Stomach (tissue), 9 donors: ENCODE measurements around the gene BMX. TPM values are rescaled to one million over a fixed set of nuclear protein-coding genes. Genes with fewer than 3 reads are reported as not detected.

Source experiments
- DNase-seq, 2 donors: peaks; one replicate each; pipeline versions ENCODE4 v3.0.0 to v3.0.0-alpha.2; 2013 to 2019
- H3K27ac ChIP-seq, 5 donors: fragments of 200-600 bp in 4 of 5; sonication (generic) in 4 of 5; one replicate each; pipeline ENCODE4 v1.5.1; 2013 to 2019; ENCODE audit warnings: mild to moderate bottlenecking in 1 of 5, moderate library complexity in 1 of 5
- H3K27me3 ChIP-seq, 3 donors: fragments of 200-600 bp; sonication (generic); one replicate each; pipeline ENCODE4 v1.5.1; 2017 to 2019; ENCODE audit warnings: mixed run types in 1 of 3
- H3K36me3 ChIP-seq, 4 donors: fragments of 200-600 bp; sonication (generic); 1 replicate in 3 of 4; 2 replicates in 1 of 4; pipeline ENCODE4 v1.5.1; 2016 to 2019
- H3K4me1 ChIP-seq, 4 donors: fragments of 200-600 bp; sonication (generic); one replicate each; pipeline ENCODE4 v1.5.1; 2016 to 2019
- H3K4me3 ChIP-seq, 4 donors: fragments of 200-600 bp; sonication (generic) in 3 of 4; one replicate each; pipeline ENCODE4 v1.5.1; 2016 to 2019; ENCODE audit warnings: mild to moderate bottlenecking in 1 of 4
- H3K9me3 ChIP-seq, 4 donors: fragments of 200-600 bp; sonication (generic); one replicate each; pipeline ENCODE4 v1.5.1; 2016 to 2019
- EP300 ChIP-seq: sonication (generic); formaldehyde crosslinking; IDR thresholded peaks from one replicate; pipeline ENCODE4 v1.6.1; 2017; ENCODE audit warnings: antibody characterized with exemption
- POLR2A ChIP-seq, 4 donors: fragments of 450-650 bp; IDR thresholded peaks; one replicate each; pipeline ENCODE4 v1.6.1; 2016; ENCODE audit warnings: antibody characterized with exemption in 4 of 4, control low read depth in 2 of 4, mild to moderate bottlenecking in 1 of 4, moderate library complexity in 1 of 4
- POLR2AphosphoS5 ChIP-seq, 3 donors: sonication (generic); formaldehyde crosslinking; IDR thresholded peaks; one replicate each; pipeline ENCODE4 v1.6.1; 2016; ENCODE audit warnings: antibody characterized with exemption in 3 of 3
- WGBS, 5 donors: extraction: QIAGEN DNeasy Blood & Tissue Kit in 3 of 5; methylation state at CpG; one replicate each; pipeline versions ENCODE4 v1.1.5 to v1.1.7; 2013 to 2018; 5-methylcytosine and 5-hydroxymethylcytosine counted together
- intact Hi-C: fragments of 100-400 bp; cut with DNase I; formaldehyde crosslinking; loops from one replicate; pipeline ENCODE4 v1.15.1; 2023; ENCODE audit warnings: low total_unique reads
- polyA plus RNA-seq, 3 donors: library from polyadenylated mRNA; stranded (reverse); fragments of 200-250 nt; gene quantifications; one replicate each; pipeline ENCODE4 v1.2.3, GENCODE V29; 2013
- total RNA-seq, 5 donors: library from RNA; depleted of rRNA; stranded (reverse); fragments of >200 nt; gene quantifications; one replicate each; pipeline versions ENCODE4 v1.1.0 to v1.2.3, GENCODE V29; 2014 to 2016
- TF ChIP-seq, protein P1 (sequence below), 7 experiments: fragments of 450-650 bp in 4 of 7; fragments of 200-600 bp in 3 of 7; sonication (generic) in 3 of 7; IDR thresholded peaks; one replicate each; pipeline ENCODE4 v1.5.1; 2016 to 2019; ENCODE audit warnings: antibody characterized with exemption in 7 of 7, control low read depth in 2 of 7, mild to moderate bottlenecking in 1 of 7
- donor health status: healthy with polysubstance abuse.
- donor health status: Bipolar disorder and iron deficiency.
- donor health status: healthy.

The BMX gene
- total and polyA plus RNA-seq, 8 donors: 0.43 to 3.3 (median 0.56) TPM; not detected in 3

DNA sequence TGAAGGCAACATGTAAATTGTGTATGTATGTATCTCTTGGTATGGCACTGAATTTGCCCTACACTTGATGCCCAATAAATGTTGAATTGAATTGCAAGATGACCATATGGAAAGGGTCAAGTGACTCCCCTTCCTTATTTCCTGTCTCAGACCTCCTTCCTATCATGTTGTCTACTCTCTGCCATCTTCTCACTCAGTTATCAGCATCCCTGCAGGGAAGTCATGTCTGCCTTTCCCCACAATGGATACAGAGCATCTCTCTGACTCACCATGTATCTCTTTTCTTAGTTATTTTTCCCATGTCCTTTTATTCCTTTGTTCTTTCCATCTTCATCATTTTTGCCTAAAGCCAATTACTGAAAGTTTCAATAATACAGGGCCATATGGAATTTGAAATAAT, 22.5 kb downstream of the BMX start:
- Histone ChIP-seq H3K4me3 (no peak overlapping the region), H3K4me1 (peaks cover 0 to 7% (median 0%) of the 10 kb centered on the region in 4 donors), H3K9me3 (no peaks in the 10 kb centered on the region), H3K27me3 (peaks cover 0 to 4% (median 0%) of the 10 kb centered on the region in 3 donors), H3K27ac (no peak overlapping the region), H3K36me3 (no peaks in the 10 kb centered on the region)
- no peak for DNase-seq
- intact Hi-C loops: no loop called here
- TF ChIP-seq POLR2AphosphoS5 (IDR thresholded peaks at IDR 0.05): no peak
- TF ChIP-seq EP300: no peak
- no peak for TF ChIP-seq POLR2A (IDR thresholded peaks at IDR 0.05)
- TF ChIP-seq, protein P1, sequence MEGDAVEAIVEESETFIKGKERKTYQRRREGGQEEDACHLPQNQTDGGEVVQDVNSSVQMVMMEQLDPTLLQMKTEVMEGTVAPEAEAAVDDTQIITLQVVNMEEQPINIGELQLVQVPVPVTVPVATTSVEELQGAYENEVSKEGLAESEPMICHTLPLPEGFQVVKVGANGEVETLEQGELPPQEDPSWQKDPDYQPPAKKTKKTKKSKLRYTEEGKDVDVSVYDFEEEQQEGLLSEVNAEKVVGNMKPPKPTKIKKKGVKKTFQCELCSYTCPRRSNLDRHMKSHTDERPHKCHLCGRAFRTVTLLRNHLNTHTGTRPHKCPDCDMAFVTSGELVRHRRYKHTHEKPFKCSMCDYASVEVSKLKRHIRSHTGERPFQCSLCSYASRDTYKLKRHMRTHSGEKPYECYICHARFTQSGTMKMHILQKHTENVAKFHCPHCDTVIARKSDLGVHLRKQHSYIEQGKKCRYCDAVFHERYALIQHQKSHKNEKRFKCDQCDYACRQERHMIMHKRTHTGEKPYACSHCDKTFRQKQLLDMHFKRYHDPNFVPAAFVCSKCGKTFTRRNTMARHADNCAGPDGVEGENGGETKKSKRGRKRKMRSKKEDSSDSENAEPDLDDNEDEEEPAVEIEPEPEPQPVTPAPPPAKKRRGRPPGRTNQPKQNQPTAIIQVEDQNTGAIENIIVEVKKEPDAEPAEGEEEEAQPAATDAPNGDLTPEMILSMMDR (IDR thresholded peaks at IDR 0.05): no peak

DNA sequence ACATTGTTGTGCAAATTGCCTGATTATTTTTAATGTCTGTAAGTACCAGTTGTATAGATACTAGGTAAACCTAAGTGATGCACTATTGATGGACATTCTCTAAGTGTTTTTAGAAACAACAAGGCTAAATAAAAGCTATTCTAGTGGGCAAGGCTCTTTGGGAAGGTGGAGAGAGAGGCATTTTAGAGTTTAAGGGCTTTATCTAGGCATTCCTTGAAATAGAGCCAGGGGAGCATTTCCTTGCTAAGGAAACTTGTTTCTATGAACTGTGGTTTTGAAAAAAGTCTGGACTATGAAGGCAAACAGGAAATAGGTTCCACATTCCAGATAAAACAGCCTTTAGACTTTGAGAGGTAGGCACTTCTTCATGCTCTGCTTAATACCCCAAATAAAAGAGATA, 23.8 kb downstream of the BMX start:
- H3K4me1 ChIP-seq: peaks cover 0 to 7% (median 0%) of the 10 kb centered on the region in 4 donors
- H3K27ac ChIP-seq: no peak overlapping the region
- no peaks in the 10 kb centered on the region for H3K9me3 ChIP-seq
- H3K27me3 ChIP-seq: peaks cover 0 to 4% (median 0%) of the 10 kb centered on the region in 3 donors
- no peaks in the 10 kb centered on the region for H3K36me3 ChIP-seq
- peak in 1 of 2 donors; percentile 52 for DNase-seq
- H3K4me3 ChIP-seq: no peak overlapping the region
- intact Hi-C loops: no loop called here
- TF ChIP-seq POLR2A (IDR thresholded peaks at IDR 0.05) (no peak), EP300 (no peak)
- TF ChIP-seq, protein P1 (IDR thresholded peaks at IDR 0.05): no peak

DNA sequence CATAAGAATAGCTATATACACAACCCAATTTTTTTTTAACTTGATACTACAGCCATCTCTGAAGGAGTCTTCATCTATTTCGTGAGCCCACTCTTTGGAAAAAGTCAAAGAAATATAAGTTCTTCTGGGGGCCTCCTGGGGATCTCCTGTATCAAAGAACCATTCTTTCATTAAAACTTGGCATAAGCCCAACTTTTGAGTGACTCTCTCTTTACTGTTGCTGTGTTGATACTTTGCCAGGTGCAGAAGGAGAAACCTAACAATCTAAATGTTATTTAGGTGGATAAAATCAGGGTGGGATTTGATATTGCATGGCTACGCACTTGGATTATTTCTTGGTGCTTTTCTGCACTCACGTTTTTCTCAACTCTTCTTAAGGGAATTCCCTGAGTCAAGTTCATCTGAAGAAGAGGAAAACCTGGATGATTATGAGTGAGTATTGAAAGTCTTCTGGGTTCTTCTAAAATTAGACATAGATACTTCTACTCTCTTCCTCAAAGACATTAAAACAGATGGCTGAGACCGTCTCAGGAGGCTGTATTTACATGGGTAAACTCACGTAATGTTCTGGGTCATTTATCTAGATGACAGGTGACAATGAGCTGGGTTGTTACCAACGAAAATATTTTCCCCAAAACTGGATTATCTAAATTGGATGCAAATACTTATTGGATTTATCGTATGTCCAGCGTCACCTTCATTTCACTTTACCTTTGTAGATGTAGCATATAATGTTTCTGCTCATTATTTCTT, 25.2 kb downstream of the BMX start:
- DNase-seq: peak in 1 of 2 donors; percentile 23
- H3K27me3 ChIP-seq: peaks cover 0 to 4% (median 0%) of the 10 kb centered on the region in 3 donors
- no peak overlapping the region for H3K4me3 ChIP-seq
- 29 to 57% (median 48%) methylated on average over 8 of the region's 8 CpGs for WGBS, 5 donors
- TF ChIP-seq, protein P1 (IDR thresholded peaks at IDR 0.05): no peak
- no peak for TF ChIP-seq POLR2A (IDR thresholded peaks at IDR 0.05)
- no peak for TF ChIP-seq EP300
- no peak for TF ChIP-seq POLR2AphosphoS5 (IDR thresholded peaks at IDR 0.05)
- H3K9me3 ChIP-seq: no peaks in the 10 kb centered on the region
- peaks cover 0 to 7% (median 0%) of the 10 kb centered on the region in 4 donors for H3K4me1 ChIP-seq
- no peaks in the 10 kb centered on the region for H3K36me3 ChIP-seq
- intact Hi-C loops: no loop called here
- no peak overlapping the region for H3K27ac ChIP-seq

DNA sequence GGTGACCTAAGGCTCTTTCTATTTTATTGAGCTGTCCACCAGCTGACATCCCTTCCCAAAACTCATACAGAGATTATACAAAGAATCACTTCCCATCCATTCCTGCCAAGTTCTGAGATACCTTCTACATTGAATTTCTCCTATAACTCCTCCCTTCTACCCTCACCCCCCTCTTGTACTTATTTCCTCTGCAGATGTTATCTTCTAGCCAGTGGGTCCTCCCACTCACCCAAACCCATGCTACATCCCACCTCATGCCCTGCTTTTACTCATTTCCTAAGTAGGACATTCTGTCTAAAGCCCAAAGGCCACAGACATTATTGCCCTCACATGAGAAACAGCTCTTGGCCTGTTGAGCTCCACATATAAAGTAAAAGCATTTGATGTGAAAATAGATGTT, 28.6 kb downstream of the BMX start:
- no peak for TF ChIP-seq POLR2AphosphoS5 (IDR thresholded peaks at IDR 0.05)
- intact Hi-C loops: no loop called here
- H3K27ac ChIP-seq: no peak overlapping the region
- H3K4me3 ChIP-seq: no peak overlapping the region
- H3K27me3 ChIP-seq: peaks cover 0 to 4% (median 0%) of the 10 kb centered on the region in 3 donors
- H3K4me1 ChIP-seq: peaks cover 0 to 7% (median 0%) of the 10 kb centered on the region in 4 donors
- DNase-seq: no peak
- H3K36me3 ChIP-seq: no peaks in the 10 kb centered on the region
- H3K9me3 ChIP-seq: no peaks in the 10 kb centered on the region

DNA sequence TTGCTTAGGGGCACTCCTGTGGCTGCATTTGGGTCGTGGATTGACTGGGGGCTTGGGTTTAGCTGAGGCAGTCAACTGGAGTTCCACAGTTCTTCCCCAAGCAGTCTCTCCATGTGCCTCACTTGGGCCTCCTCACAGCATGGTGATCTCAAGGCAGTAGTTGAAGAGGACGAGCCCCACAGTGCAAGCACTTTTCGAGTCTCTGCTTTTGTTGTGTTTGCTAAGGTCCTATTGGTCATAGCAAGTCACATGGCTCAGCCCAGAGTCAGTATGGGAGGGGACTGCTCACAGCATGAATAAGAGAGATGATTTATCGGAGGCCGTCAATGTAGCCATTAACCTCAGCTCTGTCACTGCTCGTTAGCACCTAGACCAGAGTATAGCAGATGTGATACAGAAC, 29.7 kb downstream of the BMX start:
- Histone ChIP-seq H3K4me3 (no peak overlapping the region), H3K4me1 (no peaks in the 10 kb centered on the region), H3K9me3 (no peaks in the 10 kb centered on the region), H3K36me3 (no peaks in the 10 kb centered on the region), H3K27ac (no peak overlapping the region), H3K27me3 (peaks cover 0 to 4% (median 0%) of the 10 kb centered on the region in 3 donors)
- 57 to 77% (median 72%) methylated on average over 5 to 6 of the region's 6 CpGs for WGBS, 5 donors
- no peak for TF ChIP-seq POLR2AphosphoS5 (IDR thresholded peaks at IDR 0.05)
- no peak for TF ChIP-seq EP300
- no peak for TF ChIP-seq POLR2A (IDR thresholded peaks at IDR 0.05)
- TF ChIP-seq, protein P1 (IDR thresholded peaks at IDR 0.05): no peak
- DNase-seq: no peak
- intact Hi-C loops: no loop called here
